ENCODE results near the gene PARD3B.

Gene PARD3B

GRCh38 chr2:205383601-205384000 is 838.3 kb downstream of the PARD3B start:
- DNase-seq (ENCODE audit: low read depth) = no peak
- TF ChIP-seq, protein P1, sequence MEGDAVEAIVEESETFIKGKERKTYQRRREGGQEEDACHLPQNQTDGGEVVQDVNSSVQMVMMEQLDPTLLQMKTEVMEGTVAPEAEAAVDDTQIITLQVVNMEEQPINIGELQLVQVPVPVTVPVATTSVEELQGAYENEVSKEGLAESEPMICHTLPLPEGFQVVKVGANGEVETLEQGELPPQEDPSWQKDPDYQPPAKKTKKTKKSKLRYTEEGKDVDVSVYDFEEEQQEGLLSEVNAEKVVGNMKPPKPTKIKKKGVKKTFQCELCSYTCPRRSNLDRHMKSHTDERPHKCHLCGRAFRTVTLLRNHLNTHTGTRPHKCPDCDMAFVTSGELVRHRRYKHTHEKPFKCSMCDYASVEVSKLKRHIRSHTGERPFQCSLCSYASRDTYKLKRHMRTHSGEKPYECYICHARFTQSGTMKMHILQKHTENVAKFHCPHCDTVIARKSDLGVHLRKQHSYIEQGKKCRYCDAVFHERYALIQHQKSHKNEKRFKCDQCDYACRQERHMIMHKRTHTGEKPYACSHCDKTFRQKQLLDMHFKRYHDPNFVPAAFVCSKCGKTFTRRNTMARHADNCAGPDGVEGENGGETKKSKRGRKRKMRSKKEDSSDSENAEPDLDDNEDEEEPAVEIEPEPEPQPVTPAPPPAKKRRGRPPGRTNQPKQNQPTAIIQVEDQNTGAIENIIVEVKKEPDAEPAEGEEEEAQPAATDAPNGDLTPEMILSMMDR (IDR thresholded peaks at IDR 0.05; ENCODE audit: control insufficient read depth, extremely low read depth, insufficient read depth) = no peak
- H3K4me3 ChIP-seq (ENCODE audit: low read depth, low read length) = no peak overlapping the region

DNA sequence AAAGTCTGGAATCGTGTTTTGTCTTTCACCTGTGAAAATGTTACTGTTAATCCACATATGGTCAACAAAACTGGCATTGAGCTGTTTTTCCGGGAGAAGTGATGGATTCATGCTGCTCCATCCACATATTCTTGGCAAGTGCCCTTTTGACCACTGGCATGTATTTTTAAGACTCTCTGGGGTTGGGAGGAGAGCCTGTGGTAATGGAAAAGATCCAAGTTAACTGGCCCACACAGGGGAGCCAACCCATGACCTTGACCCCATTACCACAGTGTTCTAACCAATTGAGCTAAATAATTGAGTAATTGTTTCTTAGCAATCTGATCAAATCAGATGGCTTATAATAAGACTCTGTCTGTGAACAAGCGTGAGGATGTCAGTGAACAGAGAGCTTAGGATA is 840.8 kb downstream of the PARD3B start:
- TF ChIP-seq, protein P1 (IDR thresholded peaks at IDR 0.05; ENCODE audit: control insufficient read depth, extremely low read depth, insufficient read depth) = no peak
- no peak for DNase-seq (ENCODE audit: low read depth)
- H3K4me3 ChIP-seq (ENCODE audit: low read depth, low read length) = no peak overlapping the region

DNA sequence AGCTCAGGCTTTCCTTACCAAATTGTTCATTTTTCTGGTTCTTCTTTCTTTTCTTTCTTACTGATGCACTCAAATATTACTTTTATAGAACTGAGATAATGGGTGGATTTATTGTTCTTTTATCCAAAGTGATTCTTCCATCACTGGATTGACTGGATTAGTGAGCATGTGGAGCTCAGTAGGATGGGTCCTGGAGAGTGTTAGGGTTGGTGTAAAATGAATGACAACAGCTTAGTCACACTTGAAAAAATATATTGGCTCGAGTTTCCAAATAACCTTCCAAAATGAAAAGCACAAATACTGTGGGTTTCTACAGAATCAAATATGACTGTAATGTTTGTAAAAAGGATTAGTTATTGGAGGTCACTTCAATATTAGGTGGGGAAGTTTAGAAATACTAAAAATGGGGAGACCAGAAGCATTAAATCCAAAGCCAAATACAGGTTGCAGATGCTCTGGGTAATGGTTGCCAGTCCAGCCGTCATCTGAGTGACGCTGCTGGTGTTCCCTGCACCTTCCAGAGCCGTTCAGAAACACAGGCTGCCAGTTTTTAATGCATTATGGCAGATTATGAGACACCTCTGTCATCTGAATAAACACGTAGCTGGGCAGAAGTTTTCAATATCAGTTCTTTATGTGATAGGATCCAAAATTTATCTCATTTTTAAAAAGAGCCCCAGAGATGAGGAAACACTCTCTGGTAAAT is 842.2 kb downstream of the PARD3B start:
- H3K4me3 ChIP-seq (ENCODE audit: low read depth, low read length) = no peak overlapping the region
- DNase-seq (ENCODE audit: low read depth) = no peak
- TF ChIP-seq, protein P1 (IDR thresholded peaks at IDR 0.05; ENCODE audit: control insufficient read depth, extremely low read depth, insufficient read depth) = no peak

DNA sequence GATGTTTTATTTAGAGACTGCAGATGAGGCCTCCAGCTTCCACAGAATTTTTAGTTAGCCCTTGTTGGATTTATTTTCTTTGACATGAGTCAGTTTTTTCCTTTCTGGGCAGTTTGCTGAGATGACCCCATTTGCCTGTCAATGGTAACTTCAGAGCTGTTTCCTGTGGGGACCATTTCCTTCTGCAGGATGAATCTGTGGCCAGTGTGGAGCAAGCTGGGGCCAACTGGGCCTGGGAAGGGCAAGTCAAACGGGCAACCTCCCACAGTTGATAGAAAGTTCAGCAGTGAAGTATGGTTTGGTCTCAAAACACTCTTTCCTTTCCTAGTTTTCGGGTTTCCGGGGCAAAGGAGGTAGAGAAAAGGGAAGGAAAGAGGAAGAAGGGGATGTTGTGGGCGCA is 845.6 kb downstream of the PARD3B start:
- H3K4me3 ChIP-seq (ENCODE audit: low read depth, low read length) = no peak overlapping the region
- TF ChIP-seq, protein P1 (IDR thresholded peaks at IDR 0.05; ENCODE audit: control insufficient read depth, extremely low read depth, insufficient read depth) = no peak
- DNase-seq (ENCODE audit: low read depth) = no peak

DNA sequence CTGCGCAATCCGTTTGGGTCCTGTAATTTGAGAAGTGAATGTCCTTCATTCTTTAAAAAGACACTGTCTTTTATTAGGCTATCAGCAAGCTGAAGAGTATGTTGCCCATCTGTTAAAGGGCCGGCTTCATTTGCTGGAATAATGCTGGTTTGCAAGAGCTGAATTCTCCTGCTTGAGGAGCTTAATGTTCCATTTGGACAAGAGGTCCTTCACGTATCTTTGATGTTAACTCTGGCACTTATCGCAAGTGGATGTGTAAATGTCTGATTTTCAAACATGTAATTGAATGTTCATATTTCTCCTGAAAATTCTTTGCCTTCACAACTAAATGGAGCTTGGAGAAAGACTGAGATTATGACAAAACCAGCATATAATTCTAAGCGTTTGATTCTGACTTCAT is 856.2 kb downstream of the PARD3B start:
- TF ChIP-seq, protein P1 (IDR thresholded peaks at IDR 0.05; ENCODE audit: control insufficient read depth, extremely low read depth, insufficient read depth) = no peak
- no peak for DNase-seq (ENCODE audit: low read depth)
- H3K4me3 ChIP-seq (ENCODE audit: low read depth, low read length) = no peak overlapping the region

DNA sequence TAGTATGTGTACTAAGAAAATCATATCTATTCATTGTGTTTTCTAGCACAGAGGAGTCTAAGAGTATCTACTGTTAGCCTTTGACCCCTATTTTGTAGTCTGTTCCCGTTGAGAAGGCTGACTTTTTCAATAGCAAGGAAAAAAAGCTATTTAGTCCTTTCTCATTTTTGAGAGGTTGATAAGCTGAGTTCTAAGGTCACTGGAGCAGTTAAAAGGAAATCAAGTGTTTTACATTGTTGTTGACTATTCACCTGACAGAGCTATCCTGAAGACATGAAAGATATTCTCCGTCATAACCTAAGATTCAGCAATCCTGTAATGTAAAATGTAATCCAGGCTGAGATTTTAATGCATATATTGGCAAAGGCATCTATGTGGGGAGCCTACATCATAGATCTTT is 856.7 kb downstream of the PARD3B start:
- no peak overlapping the region for H3K4me3 ChIP-seq (ENCODE audit: low read depth, low read length)
- no peak for DNase-seq (ENCODE audit: low read depth)
- TF ChIP-seq, protein P1 (IDR thresholded peaks at IDR 0.05; ENCODE audit: control insufficient read depth, extremely low read depth, insufficient read depth) = no peak

- no peak overlapping the region for H3K4me3 ChIP-seq (ENCODE audit: low read depth, low read length)
- TF ChIP-seq, protein P1 (IDR thresholded peaks at IDR 0.05; ENCODE audit: control insufficient read depth, extremely low read depth, insufficient read depth) = no peak
- no peak for DNase-seq (ENCODE audit: low read depth)
Measured at GRCh38 chr2:205403244-205403825, 858.1 kb downstream of the PARD3B start.
